Right lobe of liver (tissue), 4 donors: Measurements from ENCODE around the gene SPATA6.
"Not testable (repeated sequence)": the region's sequence is repeated elsewhere in the genome, so short reads cannot be mapped to it uniquely, and the experiment has no call there.

Experiments used
- CTCF ChIP-seq, 4 donors: fragments of 200-600 bp in 3 of 4; fragments of 450-650 bp in 1 of 4; IDR thresholded peaks; one replicate each; pipeline versions ENCODE4 v1.5.1 to v1.8.0; 2016 to 2022; ENCODE audit warnings: antibody characterized with exemption in 4 of 4, mild to moderate bottlenecking in 2 of 4
- POLR2A ChIP-seq: fragments of 450-650 bp; IDR thresholded peaks from one replicate; pipeline ENCODE4 v1.6.1; 2017; ENCODE audit warnings: antibody characterized with exemption, mild to moderate bottlenecking
- donor health status: DM: no; HTN: no; CAD: no.
- donor health status: DM: no; HTN: no; CAD: no.
- donor health status: DM: no; HTN: yes; CAD: no.

GRCh38 chr1:48444186-48444585 lies 27.8 kb downstream of the SPATA6 start:
- TF ChIP-seq POLR2A; CTCF (IDR thresholded peaks at IDR 0.05): not testable (repeated sequence)
